Measurements from ENCODE around the gene HMGXB3. TPM values are rescaled to one million over a fixed set of nuclear protein-coding genes. Genes with fewer than 3 reads are reported as not detected.
A peak's percentile ranks its signal among the peaks of the same experiment; 100 is the strongest.

The HMGXB3 gene
- total RNA-seq, 3 donors from 2014 or later (not counting 1 experiment from before 2014, with no cell fraction given): 39.0 to 46.5 (median 45.8) TPM

DNA sequence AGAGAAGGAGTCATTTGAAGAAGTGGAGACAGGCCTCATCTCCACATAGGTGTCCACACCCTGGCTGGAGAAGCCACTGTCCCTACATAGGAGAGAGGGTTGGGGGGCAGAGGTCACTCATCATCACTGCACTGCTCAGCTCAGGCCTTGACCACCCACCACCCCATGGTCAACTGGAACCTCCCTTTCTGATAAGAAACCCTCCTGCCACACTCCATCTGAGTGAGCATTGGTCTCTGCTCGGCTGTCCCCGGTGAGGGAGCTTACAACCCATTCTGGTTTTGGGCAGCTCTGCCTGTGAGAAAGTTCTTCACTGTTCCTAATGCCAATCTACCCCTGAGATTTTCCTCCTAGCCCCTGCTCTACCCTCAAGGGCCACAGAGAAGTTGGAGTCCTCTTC, 57.0 kb downstream of the HMGXB3 start:
- intact Hi-C loops (cut with micrococcal nuclease): no loop called here
- ATAC-seq (no peak), DNase-seq (no peak)
- H3K27me3 Mint-ChIP-seq (ENCODE audit: low read depth in 2 of 2): peaks cover 3 to 20% of the 10 kb centered on the region in 2 donors
- Histone ChIP-seq H3K9me3 (ENCODE audit: control insufficient read depth, insufficient read depth, low read length) (no peaks in the 10 kb centered on the region), H3K27ac (ENCODE audit: low read length) (no peak overlapping the region), H3K4me1 (ENCODE audit: control insufficient read depth, insufficient read depth, low read length) (peaks cover 5% of the 10 kb centered on the region), H3K36me3 (ENCODE audit: control insufficient read depth, insufficient read depth, low read length) (peaks cover 13% of the 10 kb centered on the region), H3K27me3 (ENCODE audit: control insufficient read depth, insufficient read depth, low read length) (no peaks in the 10 kb centered on the region), H3K4me3 (ENCODE audit: low read length) (no peak overlapping the region)
- no peaks in the 10 kb centered on the region for H3K9me3 Mint-ChIP-seq
- TF ChIP-seq, protein P1, sequence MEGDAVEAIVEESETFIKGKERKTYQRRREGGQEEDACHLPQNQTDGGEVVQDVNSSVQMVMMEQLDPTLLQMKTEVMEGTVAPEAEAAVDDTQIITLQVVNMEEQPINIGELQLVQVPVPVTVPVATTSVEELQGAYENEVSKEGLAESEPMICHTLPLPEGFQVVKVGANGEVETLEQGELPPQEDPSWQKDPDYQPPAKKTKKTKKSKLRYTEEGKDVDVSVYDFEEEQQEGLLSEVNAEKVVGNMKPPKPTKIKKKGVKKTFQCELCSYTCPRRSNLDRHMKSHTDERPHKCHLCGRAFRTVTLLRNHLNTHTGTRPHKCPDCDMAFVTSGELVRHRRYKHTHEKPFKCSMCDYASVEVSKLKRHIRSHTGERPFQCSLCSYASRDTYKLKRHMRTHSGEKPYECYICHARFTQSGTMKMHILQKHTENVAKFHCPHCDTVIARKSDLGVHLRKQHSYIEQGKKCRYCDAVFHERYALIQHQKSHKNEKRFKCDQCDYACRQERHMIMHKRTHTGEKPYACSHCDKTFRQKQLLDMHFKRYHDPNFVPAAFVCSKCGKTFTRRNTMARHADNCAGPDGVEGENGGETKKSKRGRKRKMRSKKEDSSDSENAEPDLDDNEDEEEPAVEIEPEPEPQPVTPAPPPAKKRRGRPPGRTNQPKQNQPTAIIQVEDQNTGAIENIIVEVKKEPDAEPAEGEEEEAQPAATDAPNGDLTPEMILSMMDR (IDR thresholded peaks at IDR 0.05): no peak
- H3K27ac Mint-ChIP-seq: no peak overlapping the region
- WGBS (ENCODE audit: insufficient coverage): 95% methylated on average over 2 of the region's 2 CpGs
- peaks cover 0 to 18% of the 10 kb centered on the region in 2 donors for H3K4me1 Mint-ChIP-seq
- peaks cover 9% of the 10 kb centered on the region for H3K36me3 Mint-ChIP-seq
- H3K4me3 Mint-ChIP-seq: no peak overlapping the region

DNA sequence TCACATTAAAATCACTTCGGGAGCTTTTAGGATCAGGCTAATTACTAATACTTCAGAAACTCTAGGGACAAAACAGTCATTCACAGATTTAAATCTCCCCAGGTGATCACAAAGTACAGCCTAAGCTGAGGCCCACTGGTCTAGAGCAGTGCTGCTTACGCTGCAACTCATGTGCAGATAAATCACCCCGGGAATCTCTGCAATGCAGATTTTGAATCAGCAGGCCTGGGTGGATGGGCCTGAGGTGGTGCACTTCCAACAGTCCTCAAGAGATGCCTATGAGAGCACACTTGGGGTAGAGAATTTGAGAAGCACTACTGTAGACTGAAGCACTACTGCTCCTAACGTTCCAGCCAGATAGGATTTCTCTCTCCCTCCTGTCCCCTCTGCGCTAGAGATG, 57.5 kb downstream of the HMGXB3 start:
- Mint-ChIP-seq H3K9me3 (no peaks in the 10 kb centered on the region), H3K27ac (no peak overlapping the region), H3K27me3 (ENCODE audit: low read depth in 2 of 2) (peaks cover 8 to 24% of the 10 kb centered on the region in 2 donors), H3K4me3 (no peak overlapping the region), H3K4me1 (peaks cover 0 to 13% of the 10 kb centered on the region in 2 donors), H3K36me3 (peaks cover 6% of the 10 kb centered on the region)
- TF ChIP-seq, protein P1 (IDR thresholded peaks at IDR 0.05): no peak
- no peak overlapping the region for H3K27ac ChIP-seq (ENCODE audit: low read length)
- no peaks in the 10 kb centered on the region for H3K27me3 ChIP-seq (ENCODE audit: control insufficient read depth, insufficient read depth, low read length)
- intact Hi-C loops (cut with micrococcal nuclease): no loop called here
- no peak overlapping the region for H3K4me3 ChIP-seq (ENCODE audit: low read length)
- peaks cover 9% of the 10 kb centered on the region for H3K36me3 ChIP-seq (ENCODE audit: control insufficient read depth, insufficient read depth, low read length)
- DNase-seq (no peak), ATAC-seq (no peak)
- WGBS (ENCODE audit: insufficient coverage): 94% methylated on average over 5 of the region's 5 CpGs
- H3K9me3 ChIP-seq (ENCODE audit: control insufficient read depth, insufficient read depth, low read length): no peaks in the 10 kb centered on the region
- H3K4me1 ChIP-seq (ENCODE audit: control insufficient read depth, insufficient read depth, low read length): peaks cover 5% of the 10 kb centered on the region

DNA sequence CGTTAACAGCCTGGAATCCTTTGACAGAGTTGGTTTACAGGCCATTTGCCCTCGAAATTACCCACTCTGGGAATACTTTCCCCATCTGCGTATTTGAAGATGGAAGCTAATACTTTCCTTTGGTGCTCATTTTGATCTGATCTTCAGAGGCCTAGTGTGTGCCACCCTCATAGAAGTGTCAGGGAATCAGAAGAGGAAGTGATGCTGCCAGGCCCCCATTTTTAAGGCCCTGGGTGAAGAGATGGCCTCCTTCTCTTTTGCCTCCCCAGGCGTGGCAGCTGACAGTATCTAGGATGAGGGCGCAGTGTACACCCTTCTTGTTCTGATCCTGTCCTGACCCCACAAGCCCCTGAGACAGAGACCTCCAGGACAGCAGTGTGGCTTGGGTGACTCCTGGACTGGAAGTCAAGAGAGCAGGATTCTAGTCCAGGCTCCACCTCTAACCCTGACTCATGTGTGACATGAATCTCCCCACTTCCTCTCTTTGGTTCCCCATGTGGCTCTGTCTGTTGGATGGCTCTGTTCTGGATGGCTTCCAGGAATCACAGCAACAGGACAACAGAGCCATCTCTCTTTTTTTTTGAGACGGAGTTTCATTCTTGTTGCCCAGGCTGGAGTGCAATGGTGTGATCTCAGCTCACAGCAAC, 58.1 kb downstream of the HMGXB3 start:
- Mint-ChIP-seq H3K27ac (no peak overlapping the region), H3K9me3 (no peaks in the 10 kb centered on the region), H3K4me1 (peaks cover 0 to 10% of the 10 kb centered on the region in 2 donors), H3K4me3 (no peak overlapping the region), H3K36me3 (no peaks in the 10 kb centered on the region), H3K27me3 (ENCODE audit: low read depth in 2 of 2) (peaks cover 13 to 28% of the 10 kb centered on the region in 2 donors)
- Histone ChIP-seq H3K27ac (ENCODE audit: low read length) (no peak overlapping the region), H3K27me3 (ENCODE audit: control insufficient read depth, insufficient read depth, low read length) (no peaks in the 10 kb centered on the region), H3K9me3 (ENCODE audit: control insufficient read depth, insufficient read depth, low read length) (no peaks in the 10 kb centered on the region), H3K36me3 (ENCODE audit: control insufficient read depth, insufficient read depth, low read length) (peaks cover 3% of the 10 kb centered on the region), H3K4me1 (ENCODE audit: control insufficient read depth, insufficient read depth, low read length) (peaks cover 5% of the 10 kb centered on the region), H3K4me3 (ENCODE audit: low read length) (no peak overlapping the region)
- intact Hi-C loops (cut with micrococcal nuclease): no loop called here
- TF ChIP-seq, protein P1 (IDR thresholded peaks at IDR 0.05): no peak
- peak in 2 of 3 donors; percentile 28 to 42 for ATAC-seq
- 90% methylated on average over 6 of the region's 6 CpGs for WGBS (ENCODE audit: insufficient coverage)
- peak in 1 of 2 donors; percentile 14 for DNase-seq

DNA sequence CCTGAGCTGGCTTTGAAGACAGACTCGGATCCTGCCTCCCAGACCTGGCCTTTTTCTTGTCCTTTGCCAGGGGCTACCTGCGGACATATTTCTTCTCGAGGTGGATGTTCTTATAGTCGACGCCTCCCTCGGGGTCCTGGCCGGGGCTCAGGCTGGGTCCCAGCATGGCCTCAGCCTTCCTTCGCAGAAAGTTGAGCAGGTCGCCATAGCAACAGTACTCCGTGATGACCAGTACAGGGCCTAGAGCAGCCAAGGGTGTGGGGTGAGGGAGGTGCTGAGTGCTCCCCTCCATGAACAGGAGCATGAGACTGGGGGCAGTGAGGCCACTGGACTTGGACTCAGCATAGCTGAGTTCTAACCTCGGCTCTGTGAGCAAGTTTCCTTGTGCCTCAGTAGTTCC, 59.1 kb downstream of the HMGXB3 start:
- Histone ChIP-seq H3K4me3 (ENCODE audit: low read length) (no peak overlapping the region), H3K4me1 (ENCODE audit: control insufficient read depth, insufficient read depth, low read length) (peaks cover 5% of the 10 kb centered on the region), H3K27me3 (ENCODE audit: control insufficient read depth, insufficient read depth, low read length) (no peaks in the 10 kb centered on the region), H3K27ac (ENCODE audit: low read length) (no peak overlapping the region), H3K36me3 (ENCODE audit: control insufficient read depth, insufficient read depth, low read length) (no peaks in the 10 kb centered on the region), H3K9me3 (ENCODE audit: control insufficient read depth, insufficient read depth, low read length) (no peaks in the 10 kb centered on the region)
- Mint-ChIP-seq H3K9me3 (no peaks in the 10 kb centered on the region), H3K36me3 (no peaks in the 10 kb centered on the region), H3K4me3 (no peak overlapping the region), H3K27ac (no peak overlapping the region), H3K4me1 (peaks cover 0 to 10% of the 10 kb centered on the region in 2 donors), H3K27me3 (ENCODE audit: low read depth in 2 of 2) (peaks cover 23 to 34% of the 10 kb centered on the region in 2 donors)
- intact Hi-C loops (cut with micrococcal nuclease): no loop called here
- TF ChIP-seq, protein P1 (IDR thresholded peaks at IDR 0.05): no peak
- DNase-seq: no peak
- ATAC-seq: no peak
- 94% methylated on average over 11 of the region's 11 CpGs for WGBS (ENCODE audit: insufficient coverage)

All from natural killer cell (primary cell).